Activated effector memory CD4-positive, alpha-beta T cell treated with Interleukin-2 at 50 U/mL for 16 hours (primary cell): ENCODE results near the gene LLGL1.
"Not testable (repeated sequence)": the region's sequence is repeated elsewhere in the genome, so short reads cannot be mapped to it uniquely, and the experiment has no call there.

Experiments
- DNase-seq: peaks from one replicate; pipeline ENCODE4 v3.0.0-alpha.2; 2020

LLGL1 gene

GRCh38 chr17:18194804-18195203 lies 30.6 kb upstream of the LLGL1 start:
- DNase-seq = no peak

DNA sequence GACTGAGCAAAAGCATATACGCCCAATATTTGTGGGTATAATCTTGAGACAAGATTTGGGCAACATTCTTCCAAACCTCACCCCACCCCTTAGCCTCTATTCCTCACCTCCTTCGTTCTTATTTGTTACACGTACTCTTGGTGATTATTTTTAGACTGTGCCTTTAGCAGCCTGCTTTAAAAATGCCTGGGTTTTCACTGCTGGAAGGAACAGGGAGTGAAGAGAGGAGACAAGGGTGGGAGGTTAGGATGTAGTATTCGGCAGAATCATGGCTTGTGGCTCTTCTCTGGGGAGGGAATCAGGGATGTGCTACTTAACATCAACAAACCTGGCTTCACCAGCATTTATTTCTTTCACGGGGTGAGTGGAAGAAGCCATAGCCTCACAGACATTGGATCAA lies 30.2 kb upstream of the LLGL1 start:
- no peak for DNase-seq

- no peak for DNase-seq
Measured at GRCh38 chr17:18197535-18198194, 27.8 kb upstream of the LLGL1 start.

- no peak for DNase-seq
Measured at GRCh38 chr17:18198530-18198929, 26.9 kb upstream of the LLGL1 start.

DNA sequence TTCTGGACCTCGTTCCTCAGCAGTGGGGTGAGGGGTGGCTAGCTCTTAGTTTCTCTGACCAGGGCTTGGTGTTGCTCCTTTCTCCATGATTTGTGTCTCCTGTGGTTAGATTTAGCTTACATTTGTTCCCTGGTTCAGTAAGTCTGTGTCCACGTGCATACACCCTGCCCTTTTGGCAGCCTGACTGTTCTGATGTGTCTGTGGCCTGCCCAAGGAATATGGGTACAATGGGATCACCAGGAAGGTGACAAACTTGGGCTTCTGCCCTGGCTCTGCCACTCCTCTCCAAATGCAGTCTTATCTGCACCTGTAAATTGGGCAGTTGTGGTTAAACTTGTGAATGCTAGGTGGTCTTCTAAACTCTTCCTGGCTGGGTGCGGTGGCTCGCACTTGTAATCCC lies 24.3 kb upstream of the LLGL1 start:
- no peak for DNase-seq

GRCh38 chr17:18203308-18203707 lies 22.1 kb upstream of the LLGL1 start:
- no peak for DNase-seq

DNA sequence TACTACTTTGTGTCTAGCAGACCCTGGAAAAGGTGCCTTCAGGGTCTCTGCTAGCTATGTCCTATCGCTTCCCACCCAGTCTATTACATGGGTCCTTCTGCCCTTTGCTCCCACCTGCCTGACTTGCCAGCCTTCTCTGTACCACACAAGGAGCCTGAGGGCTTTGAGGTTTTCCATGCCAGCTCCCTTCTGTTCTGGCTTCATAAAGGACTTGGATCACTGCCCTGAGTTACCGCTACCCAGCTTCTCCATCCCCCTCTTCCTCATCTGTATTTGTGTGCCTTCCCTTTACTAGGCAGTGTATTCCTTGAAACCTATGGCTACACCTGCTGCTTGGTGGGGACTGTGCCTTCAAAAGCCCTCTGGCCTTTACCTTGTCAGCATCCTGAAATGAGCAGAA lies 19.6 kb upstream of the LLGL1 start:
- no peak for DNase-seq

DNA sequence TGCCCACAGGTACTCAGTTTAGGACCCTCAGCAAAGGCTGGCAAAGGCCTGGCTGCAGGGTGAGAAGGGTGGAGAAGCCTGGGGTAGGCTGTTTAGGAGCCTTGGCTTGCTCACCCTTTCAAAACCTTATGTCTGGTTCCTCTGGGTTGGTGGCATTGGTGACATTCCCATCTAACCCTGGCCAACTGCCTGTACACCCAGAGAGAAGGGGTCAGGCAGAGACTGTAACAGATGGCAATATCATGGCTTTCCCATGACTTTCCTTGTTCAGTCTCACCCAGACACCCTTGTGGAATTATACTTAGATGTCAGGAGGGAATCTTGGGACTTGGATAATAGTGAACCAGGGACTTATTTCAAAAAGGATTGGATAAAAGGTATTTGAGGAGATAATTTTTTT lies 18.5 kb upstream of the LLGL1 start:
- DNase-seq = no peak

DNA sequence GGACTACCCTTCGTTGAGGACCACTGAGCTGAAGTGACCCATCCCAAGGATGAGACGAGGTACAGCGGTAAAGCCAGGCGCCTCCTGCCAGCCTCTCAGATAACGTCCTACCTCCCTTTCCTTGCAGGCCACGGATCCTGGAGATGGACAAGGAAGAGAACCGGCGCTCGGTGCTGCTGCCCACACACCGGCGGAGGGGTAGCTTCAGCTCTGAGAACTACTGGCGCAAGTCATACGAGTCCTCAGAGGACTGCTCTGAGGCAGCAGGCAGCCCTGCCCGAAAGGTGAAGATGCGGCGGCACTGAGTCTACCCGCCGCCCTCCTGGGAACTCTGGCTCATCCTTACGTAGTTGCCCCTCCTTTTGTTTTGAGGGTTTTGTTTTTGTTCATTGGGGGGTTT lies 17.3 kb upstream of the LLGL1 start:
- no peak for DNase-seq

DNA sequence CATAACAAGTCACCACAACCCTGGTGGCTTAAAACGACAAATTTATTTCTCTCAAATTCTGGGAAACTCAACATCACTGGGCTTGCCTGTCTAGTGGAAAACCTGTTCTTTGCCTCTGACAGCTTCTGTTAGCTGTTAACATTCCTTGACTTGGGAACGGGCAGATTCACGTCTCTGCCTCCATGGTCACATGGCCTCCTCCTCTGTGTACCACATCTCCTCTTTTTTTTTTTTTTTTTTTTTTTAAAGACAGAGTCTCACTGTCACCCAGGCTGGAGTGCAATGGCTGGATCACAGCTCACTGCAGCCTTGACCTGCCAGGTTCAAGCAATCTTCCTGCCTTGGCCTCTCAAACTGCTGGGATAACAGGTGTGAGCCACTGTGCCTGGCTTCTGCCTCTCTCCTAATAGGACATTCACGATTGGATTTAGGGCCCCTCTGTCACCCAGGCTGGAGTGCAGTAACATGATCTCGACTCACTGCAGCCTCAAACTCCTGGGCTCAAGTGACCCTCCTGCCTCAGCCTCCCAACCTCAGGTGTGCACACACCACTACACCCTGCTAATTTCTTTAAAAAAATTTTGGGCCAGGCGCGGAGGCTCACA lies 11.7 kb upstream of the LLGL1 start:
- DNase-seq = no peak

GRCh38 chr17:18216906-18217305 lies 8.5 kb upstream of the LLGL1 start:
- DNase-seq = not testable (repeated sequence)

DNA sequence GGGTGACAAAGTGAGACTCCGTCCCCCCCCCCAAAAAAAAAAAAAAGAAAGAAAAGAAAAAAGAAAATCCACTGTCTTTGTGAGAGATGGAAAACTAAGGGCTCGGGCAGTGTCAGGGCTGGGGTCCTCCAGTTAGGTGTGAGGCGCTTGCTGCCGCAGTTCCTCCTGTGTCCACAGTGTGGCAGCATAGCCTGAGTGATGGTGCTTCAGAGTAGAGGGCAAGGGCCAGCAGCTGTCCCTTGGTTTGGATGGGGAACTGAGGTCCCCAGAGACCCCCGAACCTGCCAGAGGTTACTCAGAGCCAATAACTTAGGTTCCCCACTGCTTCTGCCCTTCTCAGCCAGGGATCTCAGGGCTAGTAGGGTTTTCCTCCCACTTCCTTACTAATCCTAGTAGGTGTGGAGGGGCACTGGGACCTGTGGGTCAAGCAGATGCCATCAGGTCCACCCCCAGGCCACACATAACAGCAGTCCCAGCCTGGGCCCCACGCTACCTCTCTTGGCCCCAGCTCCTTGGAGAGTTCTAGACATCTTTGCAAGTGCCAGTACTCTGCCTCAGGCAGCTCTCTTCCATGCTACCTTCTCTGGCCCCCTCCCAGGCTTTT lies 7.9 kb upstream of the LLGL1 start:
- peak; percentile 60 for DNase-seq

- DNase-seq = no peak
Measured at GRCh38 chr17:18218756-18219415, 6.5 kb upstream of the LLGL1 start.

- no peak for DNase-seq
Measured at GRCh38 chr17:18224053-18224386, 1.4 kb upstream of the LLGL1 start.

- DNase-seq = no peak
Measured at GRCh38 chr17:18224387-18225120, 881 bp upstream of the LLGL1 start.

GRCh38 chr17:18225642-18226283 lies 328 bp downstream of the LLGL1 start:
- DNase-seq = no peak

DNA sequence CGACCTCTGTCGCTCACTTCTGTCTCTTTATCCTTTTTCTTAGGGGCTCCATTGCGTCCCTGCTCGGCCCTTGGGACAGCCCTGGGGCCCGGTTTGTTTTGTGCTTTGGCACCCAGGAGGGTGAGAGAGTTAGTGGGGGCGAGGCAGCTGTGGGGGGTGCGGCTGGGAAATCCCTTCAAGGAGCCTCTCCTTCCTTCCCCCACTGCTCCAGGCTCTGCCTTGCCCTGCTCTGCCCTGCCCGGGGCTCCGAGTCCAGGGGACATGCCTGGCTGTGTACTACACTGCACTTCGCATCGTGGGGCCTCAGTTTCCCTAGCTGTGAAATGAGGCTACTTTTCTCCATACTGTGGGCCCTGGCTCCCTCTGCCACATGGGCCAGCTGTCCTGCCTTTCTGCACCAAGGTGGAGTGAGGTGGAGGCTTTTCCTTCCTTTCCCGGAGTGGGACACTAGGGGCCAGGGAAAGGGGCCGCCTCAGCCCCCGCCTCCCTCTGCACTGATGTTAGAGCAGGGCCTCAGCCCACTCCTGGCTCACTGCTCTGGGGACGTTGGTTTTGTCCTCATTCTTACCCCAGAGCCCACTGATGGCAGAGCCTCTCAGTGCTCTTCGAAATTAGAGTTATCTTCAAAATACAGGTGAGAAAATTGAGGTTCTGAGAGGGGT lies 980 bp downstream of the LLGL1 start:
- DNase-seq = no peak

GRCh38 chr17:18227635-18228034 lies 2.2 kb downstream of the LLGL1 start:
- DNase-seq = no peak

- no peak for DNase-seq
Measured at GRCh38 chr17:18228176-18228682, 2.8 kb downstream of the LLGL1 start.

GRCh38 chr17:18229254-18229653 lies 3.8 kb downstream of the LLGL1 start:
- DNase-seq = no peak

DNA sequence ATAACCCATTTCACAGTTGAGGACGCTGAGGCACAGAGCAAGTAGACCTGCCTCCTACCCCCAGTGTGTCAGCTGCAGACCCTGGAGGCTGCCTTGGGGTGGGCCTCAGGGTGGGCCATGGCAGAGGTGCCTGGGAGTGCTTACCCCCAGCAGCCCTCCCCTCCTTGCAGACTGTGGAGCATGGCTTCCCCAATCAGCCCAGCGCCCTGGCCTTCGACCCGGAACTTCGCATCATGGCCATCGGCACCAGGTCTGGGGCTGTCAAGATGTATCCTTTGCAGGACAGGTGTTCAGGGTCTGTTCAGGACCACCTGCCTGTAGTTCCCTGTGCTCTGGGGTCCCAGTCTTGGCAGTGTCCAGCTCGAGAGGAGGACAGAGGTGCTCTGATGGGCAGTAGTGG lies 4.3 kb downstream of the LLGL1 start:
- DNase-seq = no peak
